HepG2 (cell line): Measurements from ENCODE around the gene OSGIN1. TPM values are rescaled to one million over a fixed set of nuclear protein-coding genes. Genes with fewer than 3 reads are reported as not detected.
A peak's percentile ranks its signal among the peaks of the same experiment; 100 is the strongest.

ENCODE experiments used
- BHLHE40 ChIP-seq: IDR thresholded peaks from 2 replicates; pipeline ENCODE4 v1.6.1; 2011; ENCODE audit warnings: low read length, improper control_type of control experiment
- ESRRA ChIP-seq: sonication (generic); formaldehyde crosslinking; IDR thresholded peaks from 2 replicates; pipeline ENCODE4 v1.5.1; 2020; ENCODE audit warnings: mild to moderate bottlenecking, low read depth, missing genetic modification reagents
- FOXA1 ChIP-seq, 2 experiments: fragments of 450-650 bp in 1 of 2; sonication (generic) in 1 of 2; formaldehyde crosslinking in 1 of 2; IDR thresholded peaks; 2 replicates each; pipeline versions ENCODE4 v1.4.0 to v1.6.1; 2016 to 2020; ENCODE audit warnings: missing genetic modification reagents in 1 of 2
- FOXO1 ChIP-seq: sonication (generic); formaldehyde crosslinking; IDR thresholded peaks from 2 replicates; pipeline ENCODE4 v1.4.0; 2020; ENCODE audit warnings: missing genetic modification reagents
- GATAD2A ChIP-seq: IDR thresholded peaks from 2 replicates; pipeline ENCODE4 v1.6.1; 2016
- GZF1 ChIP-seq: sonication (generic); formaldehyde crosslinking; IDR thresholded peaks from 2 replicates; pipeline ENCODE4 v1.5.1; 2020; ENCODE audit warnings: mild to moderate bottlenecking, missing genetic modification reagents
- HDAC2 ChIP-seq: sonication (generic); formaldehyde crosslinking; IDR thresholded peaks from 2 replicates; pipeline ENCODE4 v1.4.0; 2020; ENCODE audit warnings: missing genetic modification reagents
- MIER3 ChIP-seq: IDR thresholded peaks from 2 replicates; pipeline ENCODE4 v1.6.1; 2016; ENCODE audit warnings: missing compliant biosample characterization, borderline replicate concordance
- NR2F6 ChIP-seq, 2 experiments: IDR thresholded peaks; 2 replicates each; pipeline ENCODE4 v1.6.1; 2016; ENCODE audit warnings: antibody characterized with exemption in 1 of 2, mild to moderate bottlenecking in 1 of 2
- PHF8 ChIP-seq: sonication (generic); formaldehyde crosslinking; IDR thresholded peaks from 2 replicates; pipeline ENCODE4 v1.5.0; 2020; ENCODE audit warnings: missing genetic modification reagents
- TMF1 ChIP-seq: sonication (generic); formaldehyde crosslinking; IDR thresholded peaks from 2 replicates; pipeline ENCODE4 v1.8.1; 2022; ENCODE audit warnings: low read depth, missing genetic modification reagents
- ZNF205 ChIP-seq: IDR thresholded peaks from 2 replicates; pipeline ENCODE4 v1.6.1; 2018; ENCODE audit warnings: missing biosample characterization, missing genetic modification reagents
- ZNF335 ChIP-seq: sonication (generic); formaldehyde crosslinking; IDR thresholded peaks from 2 replicates; pipeline ENCODE4 v1.4.0; 2020; ENCODE audit warnings: missing genetic modification reagents
- ZNF552 ChIP-seq: sonication (generic); formaldehyde crosslinking; IDR thresholded peaks from 2 replicates; pipeline ENCODE4 v1.9.0; 2022; ENCODE audit warnings: missing genetic modification reagents, mild to moderate bottlenecking, borderline replicate concordance
- ZSCAN9 ChIP-seq: IDR thresholded peaks from 2 replicates; pipeline ENCODE4 v1.6.1; 2016; ENCODE audit warnings: borderline replicate concordance
- polyA plus RNA-seq, 8 experiments: library from polyadenylated mRNA; depleted of rRNA in 3 of 8; stranded (reverse) in 7 of 8; unstranded in 1 of 8; fragments of >200 nt; fragmentation: Illumina TruSeq in 4 of 8; extraction: Trizol in 4 of 8; gene quantifications; 2 replicates each; pipeline versions ENCODE4 v1.2.1 to v1.2.3, GENCODE V29; 2011 to 2016; ENCODE audit warnings: low read depth in 4 of 8, missing spikeins in 1 of 8, mixed read lengths in 1 of 8; ENCODE audit not compliant: insufficient read depth in 1 of 8
- total RNA-seq, 5 experiments: library from RNA; depleted of rRNA; stranded (reverse); fragments of >200 nt; fragmentation: Illumina TruSeq; extraction: Trizol; gene quantifications; 2 replicates each; pipeline ENCODE4 v1.2.3, GENCODE V29; 2016; ENCODE audit warnings: low read depth in 1 of 5
- TF ChIP-seq, protein P1 (sequence below): sonication (generic); formaldehyde crosslinking; IDR thresholded peaks from 2 replicates; pipeline ENCODE4; 2020; ENCODE audit warnings: missing genetic modification reagents, mild to moderate bottlenecking, borderline replicate concordance
- TF ChIP-seq, protein P2 (sequence below): sonication (generic); formaldehyde crosslinking; IDR thresholded peaks from 2 replicates; pipeline ENCODE4 v1.4.0; 2020; ENCODE audit warnings: missing genetic modification reagents
- TF ChIP-seq, protein P3 (sequence below): sonication (generic); formaldehyde crosslinking; conservative IDR thresholded peaks from 2 replicates; pipeline ENCODE4 v1.8.0; 2022; ENCODE audit warnings: missing genetic modification reagents
- TF ChIP-seq, protein P4 (sequence below): sonication (generic); formaldehyde crosslinking; IDR thresholded peaks from 2 replicates; pipeline ENCODE4 v1.4.0; 2020; ENCODE audit warnings: missing genetic modification reagents

OSGIN1 gene
- total and polyA plus RNA-seq, 2 of the 13 experiments (the other 11 are each of a cell fraction or from before 2014, with no cell fraction given): 20.5 to 27.1 TPM

DNA sequence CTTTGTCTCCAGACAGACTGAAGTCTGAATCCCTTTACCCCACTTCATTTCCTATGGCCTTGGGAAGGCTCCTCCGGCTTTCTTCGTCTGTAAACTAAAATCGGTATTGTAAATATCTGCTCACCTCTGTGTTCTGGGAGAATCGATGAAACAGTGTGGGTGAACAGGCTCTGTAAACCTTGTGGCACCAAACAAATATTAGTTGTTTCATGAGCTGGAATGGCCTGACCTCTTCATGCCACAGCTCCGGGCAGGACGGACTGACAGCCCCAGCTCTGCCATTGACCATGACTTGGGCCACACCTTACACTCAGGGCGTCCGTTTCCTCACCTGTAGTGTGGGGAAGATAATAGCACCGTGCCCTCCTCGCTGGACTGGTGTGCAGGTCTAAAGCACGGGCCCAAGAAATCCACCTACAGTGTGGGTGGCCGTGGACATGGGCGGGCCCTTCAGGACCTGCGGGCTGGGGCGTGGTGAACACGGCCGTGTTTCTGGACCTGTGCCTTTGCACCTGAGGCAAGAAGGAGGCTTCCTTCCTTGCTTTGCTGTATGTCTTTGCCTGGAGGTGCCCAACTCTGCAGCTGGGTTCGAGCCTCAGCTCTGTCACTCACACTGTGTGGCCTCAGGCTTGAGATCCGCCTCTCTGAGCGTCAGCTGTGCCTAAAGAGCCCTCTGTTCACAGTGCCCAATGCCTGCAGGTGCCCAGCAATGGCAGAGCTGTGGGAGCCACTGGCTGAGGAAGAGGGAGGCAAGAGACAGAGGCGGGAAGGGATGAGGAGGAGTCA is 6.1 kb upstream of the OSGIN1 start (continued):
- TF ChIP-seq, protein P1, sequence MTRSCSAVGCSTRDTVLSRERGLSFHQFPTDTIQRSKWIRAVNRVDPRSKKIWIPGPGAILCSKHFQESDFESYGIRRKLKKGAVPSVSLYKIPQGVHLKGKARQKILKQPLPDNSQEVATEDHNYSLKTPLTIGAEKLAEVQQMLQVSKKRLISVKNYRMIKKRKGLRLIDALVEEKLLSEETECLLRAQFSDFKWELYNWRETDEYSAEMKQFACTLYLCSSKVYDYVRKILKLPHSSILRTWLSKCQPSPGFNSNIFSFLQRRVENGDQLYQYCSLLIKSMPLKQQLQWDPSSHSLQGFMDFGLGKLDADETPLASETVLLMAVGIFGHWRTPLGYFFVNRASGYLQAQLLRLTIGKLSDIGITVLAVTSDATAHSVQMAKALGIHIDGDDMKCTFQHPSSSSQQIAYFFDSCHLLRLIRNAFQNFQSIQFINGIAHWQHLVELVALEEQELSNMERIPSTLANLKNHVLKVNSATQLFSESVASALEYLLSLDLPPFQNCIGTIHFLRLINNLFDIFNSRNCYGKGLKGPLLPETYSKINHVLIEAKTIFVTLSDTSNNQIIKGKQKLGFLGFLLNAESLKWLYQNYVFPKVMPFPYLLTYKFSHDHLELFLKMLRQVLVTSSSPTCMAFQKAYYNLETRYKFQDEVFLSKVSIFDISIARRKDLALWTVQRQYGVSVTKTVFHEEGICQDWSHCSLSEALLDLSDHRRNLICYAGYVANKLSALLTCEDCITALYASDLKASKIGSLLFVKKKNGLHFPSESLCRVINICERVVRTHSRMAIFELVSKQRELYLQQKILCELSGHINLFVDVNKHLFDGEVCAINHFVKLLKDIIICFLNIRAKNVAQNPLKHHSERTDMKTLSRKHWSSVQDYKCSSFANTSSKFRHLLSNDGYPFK: peak; percentile 27; the same call in 1 of the 2 replicates
- TF ChIP-seq, protein P2, sequence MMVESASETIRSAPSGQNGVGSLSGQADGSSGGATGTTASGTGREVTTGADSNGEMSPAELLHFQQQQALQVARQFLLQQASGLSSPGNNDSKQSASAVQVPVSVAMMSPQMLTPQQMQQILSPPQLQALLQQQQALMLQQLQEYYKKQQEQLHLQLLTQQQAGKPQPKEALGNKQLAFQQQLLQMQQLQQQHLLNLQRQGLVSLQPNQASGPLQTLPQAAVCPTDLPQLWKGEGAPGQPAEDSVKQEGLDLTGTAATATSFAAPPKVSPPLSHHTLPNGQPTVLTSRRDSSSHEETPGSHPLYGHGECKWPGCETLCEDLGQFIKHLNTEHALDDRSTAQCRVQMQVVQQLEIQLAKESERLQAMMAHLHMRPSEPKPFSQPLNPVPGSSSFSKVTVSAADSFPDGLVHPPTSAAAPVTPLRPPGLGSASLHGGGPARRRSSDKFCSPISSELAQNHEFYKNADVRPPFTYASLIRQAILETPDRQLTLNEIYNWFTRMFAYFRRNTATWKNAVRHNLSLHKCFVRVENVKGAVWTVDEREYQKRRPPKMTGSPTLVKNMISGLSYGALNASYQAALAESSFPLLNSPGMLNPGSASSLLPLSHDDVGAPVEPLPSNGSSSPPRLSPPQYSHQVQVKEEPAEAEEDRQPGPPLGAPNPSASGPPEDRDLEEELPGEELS (CRISPR knock-in tag): peak; percentile 85
- TF ChIP-seq HDAC2 (peak; percentile 83), ZSCAN9 (CRISPR knock-in tag) (peak; percentile 46; the same call in 1 of the 2 replicates), ZNF335 (0 out of 2 replicates have a peak, but pooled peaks have one; percentile 38), FOXA1 (IDR thresholded peaks at IDR 0.05) (no peak), FOXA1 (CRISPR knock-in tag; IDR thresholded peaks at IDR 0.05) (peak; percentile 52), GZF1 (CRISPR knock-in tag) (peak; percentile 36; the same call in 1 of the 2 replicates), FOXO1 (CRISPR knock-in tag) (peak; percentile 54), TMF1 (CRISPR knock-in tag) (no peak), PHF8 (CRISPR knock-in tag) (no peak), NR2F6 (IDR thresholded peaks at IDR 0.05) (peak; percentile 66), NR2F6 (CRISPR knock-in tag; IDR thresholded peaks at IDR 0.05) (peak; percentile 75), BHLHE40 (no peak), ESRRA (CRISPR knock-in tag) (peak; percentile 40; the same call in 1 of the 2 replicates), ZNF552 (no peak), GATAD2A (CRISPR knock-in tag) (peak; percentile 82), ZNF205 (no peak), MIER3 (peak; percentile 42; the same call in 1 of the 2 replicates)
- TF ChIP-seq, protein P3, sequence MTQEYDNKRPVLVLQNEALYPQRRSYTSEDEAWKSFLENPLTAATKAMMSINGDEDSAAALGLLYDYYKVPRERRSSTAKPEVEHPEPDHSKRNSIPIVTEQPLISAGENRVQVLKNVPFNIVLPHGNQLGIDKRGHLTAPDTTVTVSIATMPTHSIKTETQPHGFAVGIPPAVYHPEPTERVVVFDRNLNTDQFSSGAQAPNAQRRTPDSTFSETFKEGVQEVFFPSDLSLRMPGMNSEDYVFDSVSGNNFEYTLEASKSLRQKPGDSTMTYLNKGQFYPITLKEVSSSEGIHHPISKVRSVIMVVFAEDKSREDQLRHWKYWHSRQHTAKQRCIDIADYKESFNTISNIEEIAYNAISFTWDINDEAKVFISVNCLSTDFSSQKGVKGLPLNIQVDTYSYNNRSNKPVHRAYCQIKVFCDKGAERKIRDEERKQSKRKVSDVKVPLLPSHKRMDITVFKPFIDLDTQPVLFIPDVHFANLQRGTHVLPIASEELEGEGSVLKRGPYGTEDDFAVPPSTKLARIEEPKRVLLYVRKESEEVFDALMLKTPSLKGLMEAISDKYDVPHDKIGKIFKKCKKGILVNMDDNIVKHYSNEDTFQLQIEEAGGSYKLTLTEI (CRISPR knock-in tag): no peak
- TF ChIP-seq, protein P4, sequence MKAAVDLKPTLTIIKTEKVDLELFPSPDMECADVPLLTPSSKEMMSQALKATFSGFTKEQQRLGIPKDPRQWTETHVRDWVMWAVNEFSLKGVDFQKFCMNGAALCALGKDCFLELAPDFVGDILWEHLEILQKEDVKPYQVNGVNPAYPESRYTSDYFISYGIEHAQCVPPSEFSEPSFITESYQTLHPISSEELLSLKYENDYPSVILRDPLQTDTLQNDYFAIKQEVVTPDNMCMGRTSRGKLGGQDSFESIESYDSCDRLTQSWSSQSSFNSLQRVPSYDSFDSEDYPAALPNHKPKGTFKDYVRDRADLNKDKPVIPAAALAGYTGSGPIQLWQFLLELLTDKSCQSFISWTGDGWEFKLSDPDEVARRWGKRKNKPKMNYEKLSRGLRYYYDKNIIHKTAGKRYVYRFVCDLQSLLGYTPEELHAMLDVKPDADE (CRISPR knock-in tag): no peak
